K562 (cell line): ENCODE measurements around the gene RELL2. TPM values are rescaled to one million over a fixed set of nuclear protein-coding genes. Genes with fewer than 3 reads are reported as not detected.

ENCODE experiments used
- BRD9 ChIP-seq: fragments of 450-650 bp; IDR thresholded peaks from 2 replicates; pipeline ENCODE4 v1.6.1; 2018; ENCODE audit warnings: low read depth; ENCODE audit not compliant: partially characterized antibody
- CREM ChIP-seq: IDR thresholded peaks from 2 replicates; pipeline ENCODE4 v1.6.1; 2014; ENCODE audit warnings: antibody characterized with exemption, low read depth
- CTBP1 ChIP-seq: fragments of 450-650 bp; IDR thresholded peaks from 2 replicates; pipeline ENCODE4 v1.6.1; 2016; ENCODE audit warnings: borderline replicate concordance
- E2F6 ChIP-seq, 2 experiments: IDR thresholded peaks; 2 replicates each; pipeline ENCODE4 v1.6.1; 2011; ENCODE audit warnings: borderline replicate concordance in 1 of 2, control low read depth in 1 of 2, low read depth in 1 of 2, low read length in 1 of 2, mild to moderate bottlenecking in 1 of 2, mixed read lengths in 1 of 2, moderate library complexity in 1 of 2; ENCODE audit not compliant: insufficient read depth in 1 of 2, insufficient read length in 1 of 2, poor library complexity in 1 of 2, severe bottlenecking in 1 of 2; ENCODE audit errors: extremely low read depth in 1 of 2
- FOXP4 ChIP-seq: sonication (generic); formaldehyde crosslinking; IDR thresholded peaks from 2 replicates; pipeline ENCODE4 v1.8.0; 2022; ENCODE audit warnings: mild to moderate bottlenecking, missing genetic modification reagents, borderline replicate concordance
- GATA2 ChIP-seq: sonication (generic); formaldehyde crosslinking; IDR thresholded peaks from 2 replicates; pipeline ENCODE4 v1.4.0; 2020; ENCODE audit warnings: mild to moderate bottlenecking, missing genetic modification reagents
- JUNB ChIP-seq: fragments of 450-650 bp; formaldehyde crosslinking; conservative IDR thresholded peaks from 2 replicates; pipeline ENCODE4 v1.4.0; 2020; ENCODE audit warnings: mild to moderate bottlenecking
- PHB2 ChIP-seq: fragments of 450-650 bp; IDR thresholded peaks from 2 replicates; pipeline ENCODE4 v1.6.1; 2017; ENCODE audit warnings: low read depth
- PRDM10 ChIP-seq: fragments of 450-650 bp; IDR thresholded peaks from 2 replicates; pipeline ENCODE4 v1.6.1; 2018; ENCODE audit not compliant: partially characterized antibody
- RAD51 ChIP-seq: fragments of 450-650 bp; IDR thresholded peaks from 2 replicates; pipeline ENCODE4 v1.7.1; 2016; ENCODE audit warnings: low read depth, mild to moderate bottlenecking, borderline replicate concordance
- RBM22 ChIP-seq: fragments of 200-400 bp; formaldehyde crosslinking; IDR thresholded peaks from 2 replicates; pipeline ENCODE4 v1.6.1; 2018; ENCODE audit warnings: low read length, low read depth; ENCODE audit not compliant: poor library complexity, severe bottlenecking
- TEAD1 ChIP-seq, 2 experiments: fragments of 450-650 bp in 1 of 2; sonication (generic) in 1 of 2; formaldehyde crosslinking; IDR thresholded peaks; 2 replicates each; pipeline versions ENCODE4 v1.4.0 to v1.8.0; 2020 to 2022; ENCODE audit warnings: mild to moderate bottlenecking in 2 of 2, missing genetic modification reagents in 1 of 2
- USF2 ChIP-seq: sonication (generic); formaldehyde crosslinking; IDR thresholded peaks from 2 replicates; pipeline ENCODE4 v1.5.0; 2020; ENCODE audit warnings: missing genetic modification reagents
- ZBTB11 ChIP-seq, 3 experiments: fragments of 200-800 bp in 1 of 3; fragments of 250-450 bp in 1 of 3; fragments of 450-650 bp in 1 of 3; sonication (Bioruptor Pico) in 1 of 3; sonication (Bioruptor generic) in 1 of 3; formaldehyde crosslinking in 1 of 3; IDR thresholded peaks; 2 replicates each; pipeline versions ENCODE4 v1.6.1 to v1.8.0; 2016 to 2022; ENCODE audit warnings: mild to moderate bottlenecking in 2 of 3, missing genetic modification characterization in 2 of 3, missing compliant biosample characterization in 1 of 3, moderate library complexity in 1 of 3
- ZEB2 ChIP-seq: fragments of 450-650 bp; IDR thresholded peaks from 2 replicates; pipeline ENCODE4 v1.6.1; 2016
- ZKSCAN3 ChIP-seq: fragments of 250-450 bp; sonication (Bioruptor Pico); IDR thresholded peaks from 2 replicates; pipeline ENCODE4 v1.4.0; 2020
- ZNF174 ChIP-seq: fragments of 250-450 bp; sonication (Bioruptor Pico); IDR thresholded peaks from 2 replicates; pipeline ENCODE4 v1.4.0; 2020; ENCODE audit warnings: mild to moderate bottlenecking
- polyA plus RNA-seq, 8 experiments: library from polyadenylated mRNA; depleted of rRNA in 4 of 8; stranded (reverse) in 5 of 8; unstranded in 3 of 8; fragments of >200 nt; fragmentation: Nextera tagmentation in 2 of 8; fragmentation: Illumina TruSeq in 1 of 8; extraction: Ambion mirVana in 2 of 8; extraction: Trizol in 1 of 8; gene quantifications; 2 replicates each; pipeline versions ENCODE4 v1.2.1 to v1.2.3, GENCODE V29; 2011 to 2014; ENCODE audit warnings: inconsistent platforms in 1 of 8, missing spikeins in 1 of 8
- total RNA-seq, 7 experiments: library from RNA; depleted of rRNA in 6 of 7; stranded (reverse); fragments of >200 nt in 6 of 7; fragmentation: Illumina TruSeq in 2 of 7; extraction: Trizol in 2 of 7; gene quantifications; 2 replicates each; pipeline versions ENCODE4 v1.2.1 to v1.2.3, GENCODE V29; 2011 to 2021; ENCODE audit warnings: low replicate concordance in 1 of 7

Gene RELL2
- total and polyA plus RNA-seq, 9 of the 15 experiments (the other 6 are each of a cell fraction or from before 2014, with no cell fraction given) = 0.06 to 36.0 (median 14.3) TPM

GRCh38 chr5:141669520-141669919 is 32.7 kb downstream of the RELL2 start (continued):
- TF ChIP-seq E2F6 (IDR thresholded peaks at IDR 0.05; ENCODE audit: borderline replicate concordance in 1 of 2, extremely low read depth in 1 of 2, insufficient read depth in 1 of 2, insufficient read length in 1 of 2, low read depth in 1 of 2, low read length in 1 of 2, poor library complexity in 1 of 2, severe bottlenecking in 1 of 2) (peak; percentile 23 to 69), ZNF174 (no peak), USF2 (CRISPR knock-in tag) (peak; percentile 52), CREM (no peak), BRD9 (no peak), JUNB (CRISPR knock-in tag) (no peak), TEAD1 (CRISPR knock-in tag; IDR thresholded peaks at IDR 0.05) (no peak), RAD51 (peak; percentile 11; the same call in 1 of the 2 replicates), CTBP1 (peak; percentile 98), GATA2 (CRISPR knock-in tag) (no peak), FOXP4 (CRISPR knock-in tag) (no peak), PHB2 (no peak), PRDM10 (peak; percentile 13), ZEB2 (peak; percentile 59), RBM22 (no peak), ZKSCAN3 (CRISPR knock-in tag) (no peak), ZBTB11 (CRISPR knock-in tag; IDR thresholded peaks at IDR 0.05) (no peak)
